GM12891 (cell line): Measurements from ENCODE around the gene SHROOM3.

Source experiments
- DNase-seq: peaks from one replicate; pipeline ENCODE4 v3.0.0; 2011; ENCODE audit warnings: low spot score; ENCODE audit not compliant: insufficient read length
- FAIRE-seq: peaks from 2 replicates; lab custom pipeline; 2011; peaks lifted over from hg19 to GRCh38; lab: Jason Lieb, UNC
- PAX5 ChIP-seq: IDR thresholded peaks from 2 replicates; pipeline ENCODE4 v1.6.1; 2011; ENCODE audit warnings: low read length, moderate library complexity, mild to moderate bottlenecking; ENCODE audit not compliant: insufficient read depth, severe bottlenecking
- POLR2A ChIP-seq: IDR thresholded peaks from 2 replicates; pipeline ENCODE4 v1.6.1; 2011; ENCODE audit warnings: low read depth, low read length, control low read depth
- POLR2AphosphoS5 ChIP-seq: IDR thresholded peaks from 2 replicates; pipeline ENCODE4 v1.6.1; 2011; ENCODE audit warnings: low read depth, low read length, control low read depth
- POU2F2 ChIP-seq: IDR thresholded peaks from 2 replicates; pipeline ENCODE4 v1.6.1; 2011; ENCODE audit warnings: low read depth, mild to moderate bottlenecking, control low read depth, low read length, moderate library complexity
- SPI1 ChIP-seq: IDR thresholded peaks from 2 replicates; pipeline ENCODE4 v1.6.1; 2011; ENCODE audit warnings: low read depth, low read length, control low read depth
- TAF1 ChIP-seq: IDR thresholded peaks from 2 replicates; pipeline ENCODE4 v1.6.1; 2011; ENCODE audit warnings: low read depth, low read length, control low read depth

The SHROOM3 gene

DNA sequence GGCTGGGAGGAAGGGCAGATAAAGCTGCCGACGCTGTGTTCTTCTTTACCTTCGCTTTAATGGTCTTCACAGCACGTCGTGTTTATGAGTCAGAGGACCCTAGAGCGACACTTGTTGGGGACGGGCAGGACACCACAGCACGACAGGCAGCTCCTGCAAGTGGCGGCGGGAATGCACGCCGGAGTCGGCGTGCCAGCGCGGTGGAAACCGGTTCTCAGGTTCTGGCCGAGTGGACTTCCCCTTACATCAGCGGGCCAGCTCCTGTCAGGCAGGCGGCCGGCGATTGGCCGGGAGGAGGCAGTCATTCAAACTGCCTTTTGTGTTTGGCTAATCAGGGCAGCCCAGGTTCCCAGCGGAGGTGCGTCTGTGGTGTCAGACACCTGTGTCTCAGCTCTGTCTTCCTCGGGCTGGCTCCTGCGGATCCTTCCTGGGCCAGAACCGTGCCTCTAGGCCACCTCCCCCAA is 150.9 kb downstream of the SHROOM3 start:
- TF ChIP-seq POLR2AphosphoS5 (no peak), POU2F2 (no peak), SPI1 (no peak), PAX5 (no peak), TAF1 (no peak), POLR2A (no peak)
- FAIRE-seq, result no peak
- DNase-seq, result no peak

DNA sequence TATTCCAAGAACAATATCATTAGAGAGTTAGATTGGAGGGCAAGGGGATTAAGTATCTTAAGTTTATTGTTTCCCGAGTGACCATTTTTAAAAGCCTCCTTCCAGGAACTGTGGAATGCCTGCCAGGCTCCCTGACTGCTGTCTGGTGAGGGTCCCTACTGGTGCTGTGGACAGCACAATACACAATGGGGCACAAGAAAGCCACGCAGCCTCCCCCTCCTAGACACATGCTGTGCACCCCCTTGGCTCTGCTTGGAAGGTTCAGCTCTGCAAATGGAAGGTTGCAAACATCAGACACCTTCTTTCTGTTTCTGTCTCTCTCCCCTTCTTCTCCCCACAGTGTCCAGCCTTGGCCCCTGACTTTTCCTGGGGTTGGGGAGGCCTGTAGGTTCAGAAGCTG is 153.2 kb downstream of the SHROOM3 start:
- TF ChIP-seq POU2F2 (no peak), PAX5 (no peak), POLR2AphosphoS5 (no peak), SPI1 (no peak), TAF1 (no peak), POLR2A (no peak)
- FAIRE-seq (no peak), DNase-seq (no peak)

DNA sequence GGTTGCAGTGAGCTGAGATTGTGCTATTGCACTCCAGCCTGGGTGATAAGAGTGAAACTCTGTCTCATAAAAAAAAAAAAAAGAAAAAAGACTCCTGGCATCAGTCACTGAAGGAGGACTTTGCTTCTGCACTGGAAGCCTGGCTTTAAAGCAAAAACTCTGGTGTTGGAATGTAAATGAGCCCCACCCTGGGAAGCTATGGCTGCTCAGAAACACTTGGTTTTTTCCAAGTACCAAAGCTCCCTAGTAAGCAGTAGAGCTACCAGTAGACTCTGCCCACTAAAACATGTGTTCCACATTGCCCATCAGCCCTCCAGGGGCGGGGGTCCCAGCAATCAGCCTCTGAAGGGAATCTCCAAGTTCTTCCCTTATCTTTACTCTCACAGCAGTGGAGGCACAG is 154.4 kb downstream of the SHROOM3 start:
- TF ChIP-seq TAF1 (no peak), SPI1 (no peak), POLR2A (no peak), POU2F2 (no peak), PAX5 (no peak), POLR2AphosphoS5 (no peak)
- DNase-seq (no peak), FAIRE-seq (no peak)

DNA sequence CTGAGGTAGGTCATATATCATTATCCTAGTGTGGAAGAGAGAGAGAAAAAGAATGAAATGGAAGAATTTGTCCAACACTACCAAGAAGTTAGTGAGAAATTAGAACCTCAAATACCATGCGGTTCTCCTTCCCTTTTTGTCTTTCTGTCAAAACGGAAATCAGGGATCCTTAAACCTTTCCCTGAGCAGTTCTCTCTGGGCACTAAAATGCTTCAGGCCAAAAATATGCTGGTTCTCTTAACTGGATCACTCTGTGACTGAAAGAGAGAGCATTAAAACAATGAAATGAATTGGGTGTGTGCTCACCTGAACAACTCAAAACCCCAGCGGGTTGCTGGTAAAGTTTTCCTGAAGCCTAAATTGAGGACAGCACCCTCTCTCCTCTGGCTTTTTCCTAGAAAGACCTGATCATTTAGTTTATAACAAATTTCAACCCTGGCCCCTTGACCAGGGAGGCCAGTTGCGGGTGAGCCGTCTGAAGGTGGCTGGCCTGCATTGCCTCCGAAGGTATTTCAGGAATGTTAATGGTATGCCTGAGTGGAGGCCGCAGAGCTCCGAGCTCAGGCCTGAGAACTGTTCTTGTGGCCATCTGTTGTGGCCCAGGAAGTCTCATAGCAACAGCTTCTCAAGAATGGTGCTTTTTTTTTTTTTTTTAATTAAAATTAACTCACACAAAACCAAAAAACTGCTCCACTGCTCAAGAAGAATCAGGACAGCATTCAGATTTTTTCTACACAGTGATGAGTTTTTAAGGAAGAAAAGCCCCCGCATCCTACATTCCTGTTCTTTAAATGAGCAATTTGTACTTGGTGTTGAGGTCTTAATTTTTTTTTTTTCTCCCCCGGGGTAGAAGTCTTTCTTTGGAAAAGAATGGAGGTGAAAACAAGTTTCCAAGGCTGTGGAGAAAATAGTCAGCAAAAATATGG is 155.1 kb downstream of the SHROOM3 start:
- DNase-seq (no peak), FAIRE-seq (no peak)
- TF ChIP-seq POU2F2 (no peak), TAF1 (no peak), POLR2A (no peak), PAX5 (no peak), POLR2AphosphoS5 (no peak), SPI1 (no peak)

DNA sequence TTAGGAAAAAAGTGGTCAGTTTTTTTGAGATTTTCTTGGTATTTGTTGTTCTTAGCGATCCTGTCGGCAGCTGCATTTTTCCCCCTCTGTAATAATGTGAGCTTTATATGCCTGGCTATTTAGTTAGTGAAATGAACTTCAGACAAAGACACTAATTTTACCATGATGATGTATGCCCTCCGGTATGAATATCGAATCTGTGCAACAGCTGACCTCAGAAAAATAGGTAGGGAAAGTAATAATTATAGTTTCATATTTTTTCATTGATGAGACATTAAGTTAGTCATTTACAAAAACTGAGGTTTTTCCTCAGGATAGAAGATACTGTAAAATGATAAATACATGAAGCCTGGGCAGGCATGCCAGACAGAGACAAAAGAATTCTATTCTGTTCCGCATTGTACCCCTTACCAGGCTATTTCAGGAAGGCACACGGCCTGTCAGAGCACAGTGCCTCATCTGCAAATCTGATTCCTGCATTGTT is 155.8 kb downstream of the SHROOM3 start:
- no peak for TF ChIP-seq POLR2AphosphoS5
- no peak for TF ChIP-seq TAF1
- TF ChIP-seq POLR2A, result no peak
- no peak for TF ChIP-seq SPI1
- no peak for TF ChIP-seq PAX5
- TF ChIP-seq POU2F2, result no peak
- no peak for FAIRE-seq
- DNase-seq, result no peak

DNA sequence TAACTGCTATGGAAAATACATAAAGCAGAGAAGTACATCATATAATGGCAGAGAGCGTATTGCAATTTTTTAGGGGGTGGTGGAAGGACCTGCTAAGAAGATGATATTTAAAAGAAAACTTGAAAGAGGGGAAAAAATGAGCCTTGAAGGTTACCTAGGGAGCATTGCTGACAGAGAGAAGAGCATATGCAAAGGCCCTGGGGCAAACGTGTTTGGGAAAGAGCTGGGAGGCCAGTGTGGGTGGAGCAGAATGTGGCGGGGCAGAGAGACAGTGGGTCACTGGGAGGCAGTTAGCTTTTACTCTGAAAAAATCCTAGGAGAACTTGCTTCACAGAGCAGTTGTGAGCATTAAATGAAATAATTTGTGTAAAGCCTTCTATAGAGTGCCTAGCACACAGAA is 157.0 kb downstream of the SHROOM3 start:
- TF ChIP-seq POLR2A (no peak), POU2F2 (no peak), PAX5 (no peak), POLR2AphosphoS5 (no peak), TAF1 (no peak), SPI1 (no peak)
- DNase-seq (no peak), FAIRE-seq (no peak)

DNA sequence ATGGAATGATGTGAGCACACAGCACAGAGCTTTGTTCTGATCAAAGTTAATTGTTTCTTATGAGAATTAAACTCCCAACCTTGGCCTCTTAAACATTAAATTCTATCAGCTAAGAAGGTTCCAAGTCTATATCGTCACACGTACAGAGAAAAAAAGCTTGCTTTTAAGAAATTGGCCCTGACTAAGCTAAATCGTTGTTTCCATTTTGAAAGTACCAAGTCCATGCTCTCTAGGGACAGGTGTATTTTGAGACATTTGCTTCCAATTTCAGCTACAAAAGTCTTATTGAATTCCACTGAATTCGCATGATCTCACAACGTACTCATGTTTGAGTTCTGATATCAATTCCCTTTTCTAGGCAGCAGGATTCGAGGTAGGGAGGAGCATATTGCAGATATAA is 157.4 kb downstream of the SHROOM3 start:
- DNase-seq (no peak), FAIRE-seq (no peak)
- TF ChIP-seq TAF1 (no peak), POLR2A (no peak), PAX5 (no peak), SPI1 (no peak), POU2F2 (no peak), POLR2AphosphoS5 (no peak)

DNA sequence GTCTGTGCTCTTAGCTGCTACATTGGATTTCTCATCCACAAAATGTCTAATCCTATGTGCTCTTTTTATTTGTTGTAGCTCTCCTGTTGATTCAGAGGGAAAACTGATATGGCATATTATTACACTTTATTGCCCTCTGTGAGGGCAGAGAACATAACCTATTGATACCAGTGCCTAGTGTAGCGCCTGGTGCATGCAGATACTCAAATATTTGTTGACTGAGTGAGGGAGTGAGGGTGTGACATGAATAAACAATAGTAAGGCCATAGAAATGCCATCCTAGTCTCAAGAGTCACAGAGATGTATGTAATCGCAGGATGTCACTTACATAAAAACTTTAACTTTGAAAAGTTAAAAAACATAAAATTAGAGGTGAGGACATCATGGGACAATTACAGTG is 159.1 kb downstream of the SHROOM3 start:
- no peak for FAIRE-seq

DNA sequence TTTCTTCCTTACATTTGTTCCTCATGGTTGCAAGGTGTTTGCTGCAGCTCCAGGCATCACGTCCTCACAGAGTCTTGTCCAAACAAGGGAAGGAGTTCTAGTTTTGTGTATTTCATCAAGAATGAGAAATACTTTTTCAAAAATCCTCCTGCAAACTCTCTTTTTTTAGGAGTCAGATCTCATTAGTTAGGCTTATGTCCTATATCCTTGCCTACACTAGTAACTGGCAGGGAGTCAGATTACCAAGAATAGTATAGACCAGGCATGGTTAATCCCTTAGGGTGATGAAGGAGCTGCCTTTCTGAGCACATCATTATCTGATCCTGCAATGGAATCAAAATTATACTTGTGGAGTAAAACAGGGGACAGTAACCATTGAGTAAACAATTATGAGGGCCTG is 160.4 kb downstream of the SHROOM3 start:
- TF ChIP-seq TAF1 (no peak), POU2F2 (no peak), PAX5 (no peak), POLR2AphosphoS5 (no peak), POLR2A (no peak)
- no peak for FAIRE-seq
- no peak for DNase-seq

More for the DNA sequence above, 159.1 kb downstream of the SHROOM3 start:
- no peak for DNase-seq
- TF ChIP-seq POLR2A, result no peak
- no peak for TF ChIP-seq SPI1
- no peak for TF ChIP-seq POU2F2
- TF ChIP-seq TAF1, result no peak
- TF ChIP-seq POLR2AphosphoS5, result no peak
- TF ChIP-seq PAX5, result no peak
